OCI-LY3 (cell line): Measurements from ENCODE around the gene IL4R.

Experiments used
- CTCF ChIP-seq: fragments of 200-600, 300-600 bp; sonication (generic); IDR thresholded peaks from 2 replicates; pipeline ENCODE4 v1.5.1; 2014; ENCODE audit warnings: antibody characterized with exemption, low read length, low read depth
- EZH2phosphoT487 ChIP-seq: fragments of 200-600 bp; shearing (Covaris generic); IDR thresholded peaks from 2 replicates; pipeline ENCODE4 v1.6.1; 2018; ENCODE audit warnings: antibody characterized with exemption, mixed run types, low read depth

- TF ChIP-seq CTCF (no peak), EZH2phosphoT487 (no peak)
These were observed 23.2 kb downstream of the IL4R start for GRCh38 chr16:27337024-27337423.
